Occipital lobe (tissue), 2 donors: ENCODE data around the gene THEM4. TPM values are rescaled to one million over a fixed set of nuclear protein-coding genes. Genes with fewer than 3 reads are reported as not detected.
A peak's percentile ranks its signal among the peaks of the same experiment; 100 is the strongest.
"Not testable (repeated sequence)": the region's sequence is repeated elsewhere in the genome, so short reads cannot be mapped to it uniquely, and the experiment has no call there.

Experiments
- DNase-seq: peaks from one replicate; lab custom pipeline; 2025; lab: John Stamatoyannopoulos, UW
- total RNA-seq: library from RNA; depleted of rRNA; stranded (reverse); fragments of >200 nt; gene quantifications from one replicate; pipeline ENCODE4 v1.2.3, GENCODE V29; 2014

The THEM4 gene
- total RNA-seq, 1 donor from 2014 or later = 2.0 TPM

GRCh38 chr1:151859891-151860293, 49.4 kb downstream of the THEM4 start:
- DNase-seq = no peak

GRCh38 chr1:151858886-151859665, 50.2 kb downstream of the THEM4 start:
- DNase-seq = no peak

GRCh38 chr1:151858030-151858746, 51.1 kb downstream of the THEM4 start:
- DNase-seq = no peak

GRCh38 chr1:151855933-151856332, 53.4 kb downstream of the THEM4 start:
- DNase-seq = no peak

GRCh38 chr1:151855516-151855915, 53.8 kb downstream of the THEM4 start:
- not testable (repeated sequence) for DNase-seq

GRCh38 chr1:151854658-151855057, 54.7 kb downstream of the THEM4 start:
- no peak for DNase-seq

- DNase-seq = no peak
These were observed 55.8 kb downstream of the THEM4 start, which contains the start of gene THEM5 for GRCh38 chr1:151853411-151853943. Gene THEM5 (minus strand): TSS chr1:151853712. CDS start chr1:151853565, 147 bp downstream.

GRCh38 chr1:151852733-151853132, 56.6 kb downstream of the THEM4 start:
- DNase-seq = no peak

GRCh38 chr1:151851886-151852285, 57.4 kb downstream of the THEM4 start:
- DNase-seq = no peak

GRCh38 chr1:151849871-151850270, 59.4 kb downstream of the THEM4 start:
- no peak for DNase-seq

GRCh38 chr1:151849126-151849525, 60.2 kb downstream of the THEM4 start:
- DNase-seq = no peak

GRCh38 chr1:151847867-151848596, 61.3 kb downstream of the THEM4 start:
- DNase-seq = no peak

- no peak for DNase-seq
These were observed 62.5 kb downstream of the THEM4 start for GRCh38 chr1:151846686-151847237.

- DNase-seq = no peak
These were observed 63.2 kb downstream of the THEM4 start for GRCh38 chr1:151846062-151846568.

GRCh38 chr1:151843398-151843797, 65.9 kb downstream of the THEM4 start:
- no peak for DNase-seq

- no peak for DNase-seq
These were observed 68.2 kb downstream of the THEM4 start for GRCh38 chr1:151841141-151841540.

- no peak for DNase-seq
These were observed 68.9 kb downstream of the THEM4 start for GRCh38 chr1:151840421-151840820.

GRCh38 chr1:151839457-151840403, 69.6 kb downstream of the THEM4 start, which contains the start of gene C2CD4D:
Gene C2CD4D (minus strand): TSS chr1:151839820. CDS start chr1:151838989, 831 bp downstream.
- peak; percentile 74 for DNase-seq

- DNase-seq = no peak
These were observed 70.3 kb downstream of the THEM4 start for GRCh38 chr1:151839082-151839412.
